Left hindlimb (tissue), 1 donor: Measurements from ENCODE around the gene TBX10.
"Not testable (repeated sequence)": the region's sequence is repeated elsewhere in the genome, so short reads cannot be mapped to it uniquely, and the experiment has no call there.

ENCODE experiments used
- DNase-seq: peaks from one replicate; pipeline ENCODE4 v3.0.0-alpha.2; 2018

The TBX10 gene

GRCh38 chr11:67596753-67597300 is 42.7 kb downstream of the TBX10 start:
- DNase-seq: no peak

GRCh38 chr11:67594480-67594879 is 45.1 kb downstream of the TBX10 start:
- no peak for DNase-seq

GRCh38 chr11:67593565-67593905 is 46.0 kb downstream of the TBX10 start:
- no peak for DNase-seq

GRCh38 chr11:67592880-67593564 is 46.5 kb downstream of the TBX10 start:
- DNase-seq: no peak

GRCh38 chr11:67588899-67589415 is 50.6 kb downstream of the TBX10 start:
- not testable (repeated sequence) for DNase-seq

- DNase-seq: no peak
Observed at GRCh38 chr11:67588136-67588503, 51.4 kb downstream of the TBX10 start.

- no peak for DNase-seq
Observed at GRCh38 chr11:67586568-67587250, 52.9 kb downstream of the TBX10 start.

- DNase-seq: no peak
Observed at GRCh38 chr11:67585911-67586310, 53.7 kb downstream of the TBX10 start.

- DNase-seq: peak; percentile 42
Observed at GRCh38 chr11:67584881-67585873, 54.4 kb downstream of the TBX10 start.

GRCh38 chr11:67584205-67584880 is 55.2 kb downstream of the TBX10 start:
- DNase-seq: peak; percentile 82

GRCh38 chr11:67583247-67584204 is 56.0 kb downstream of the TBX10 start, which contains the start of gene GSTP1:
GSTP1 (plus strand) TSS chr11:67583812; CDS start chr11:67583844, 32 bp downstream.
- peak; percentile 93 for DNase-seq

- no peak for DNase-seq
Observed at GRCh38 chr11:67582011-67582410, 57.6 kb downstream of the TBX10 start.

GRCh38 chr11:67581469-67581868 is 58.1 kb downstream of the TBX10 start:
- no peak for DNase-seq
